OCI-M2 (cell line): ENCODE measurements around the gene PRDM11.

Experiments
- DNase-seq: peaks from one replicate; lab custom pipeline; 2025; ENCODE audit not compliant: unreplicated experiment; lab: John Stamatoyannopoulos, UW

PRDM11 gene

GRCh38 chr11:45209000-45209879, 62.8 kb downstream of the PRDM11 start:
- no peak for DNase-seq

GRCh38 chr11:45209891-45210699, 63.7 kb downstream of the PRDM11 start:
- DNase-seq: no peak

GRCh38 chr11:45210846-45211245, 64.4 kb downstream of the PRDM11 start:
- DNase-seq: no peak

DNA sequence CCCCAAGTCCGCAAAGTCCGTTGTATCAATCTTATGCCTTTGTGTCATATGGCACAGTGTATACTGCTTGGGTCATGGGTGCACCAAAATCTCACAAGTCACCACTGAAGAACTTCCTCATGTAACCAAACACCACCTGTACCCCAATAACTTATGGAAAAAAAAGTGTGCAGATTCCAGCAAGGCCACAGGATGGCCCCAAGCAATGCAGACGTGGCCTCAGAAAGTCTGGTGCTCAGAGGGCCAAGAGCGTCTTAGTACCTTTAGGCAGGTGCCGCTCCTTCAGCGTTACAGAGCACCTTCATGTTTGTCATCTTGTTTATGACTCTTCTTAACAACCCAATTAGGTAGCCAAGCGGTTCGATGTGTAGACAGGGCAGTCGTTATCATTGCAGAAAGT, 65.3 kb downstream of the PRDM11 start:
- no peak for DNase-seq

- DNase-seq: no peak
Measured at GRCh38 chr11:45212566-45213315, 66.3 kb downstream of the PRDM11 start.

DNA sequence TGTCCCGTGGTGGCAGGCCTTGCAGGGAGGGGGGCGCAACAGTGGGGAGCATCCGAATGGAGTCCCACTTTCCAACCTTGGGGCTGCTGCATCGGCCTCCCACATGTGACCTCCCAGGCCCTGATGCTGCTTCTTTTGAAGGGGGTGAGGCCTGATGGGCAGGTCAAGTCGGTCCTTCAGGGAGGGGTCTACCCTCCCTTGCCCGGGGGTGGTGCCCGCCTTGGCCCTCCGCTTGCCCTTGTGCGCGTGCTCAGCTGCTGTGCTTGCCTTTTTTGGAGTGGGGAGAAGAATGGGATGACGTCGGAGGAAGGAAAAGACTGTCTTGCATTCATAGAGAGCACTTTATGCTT, 66.9 kb downstream of the PRDM11 start:
- no peak for DNase-seq

GRCh38 chr11:45213717-45214116, 67.3 kb downstream of the PRDM11 start:
- DNase-seq: no peak

DNA sequence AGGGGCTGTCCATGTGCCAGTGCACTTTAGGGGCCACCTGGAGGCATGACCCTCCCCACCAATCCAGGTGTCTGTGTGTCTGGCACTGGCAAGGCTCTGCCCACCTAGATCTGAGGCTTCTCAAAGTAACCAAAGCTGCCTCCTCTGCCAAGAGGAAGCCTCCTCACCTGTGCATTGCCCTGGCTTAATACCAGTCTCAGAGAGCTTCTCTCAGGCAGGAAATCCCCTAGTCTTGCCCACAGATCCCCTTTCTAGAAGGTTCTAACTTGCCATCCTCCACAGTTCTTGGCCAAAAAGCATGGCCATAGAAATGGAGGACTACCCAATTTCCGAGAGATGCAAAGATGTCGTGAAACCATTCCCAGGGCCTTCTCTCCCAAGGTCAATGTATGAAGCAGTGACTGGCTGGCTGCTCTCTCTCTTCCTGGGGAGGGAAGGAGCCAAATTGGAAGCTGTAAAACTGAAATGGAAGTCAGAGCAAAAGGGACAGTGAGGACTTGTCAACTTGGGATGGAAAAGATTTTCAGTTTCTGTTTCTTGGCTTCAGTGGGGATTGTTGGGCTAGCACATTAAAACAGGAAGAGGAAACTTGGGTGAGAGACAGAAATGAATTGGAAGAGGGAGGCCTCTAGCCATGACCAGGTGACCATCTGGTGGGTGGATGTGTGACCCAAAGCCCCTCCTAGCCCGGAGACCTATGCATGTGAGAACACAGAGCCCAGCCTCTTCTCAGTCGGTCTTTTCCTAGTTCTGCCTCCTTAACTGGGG, 68.8 kb downstream of the PRDM11 start:
- no peak for DNase-seq

GRCh38 chr11:45216031-45216430, 69.6 kb downstream of the PRDM11 start:
- DNase-seq: no peak

GRCh38 chr11:45216901-45217300, 70.5 kb downstream of the PRDM11 start:
- no peak for DNase-seq

GRCh38 chr11:45217991-45218390, 71.6 kb downstream of the PRDM11 start:
- no peak for DNase-seq

DNA sequence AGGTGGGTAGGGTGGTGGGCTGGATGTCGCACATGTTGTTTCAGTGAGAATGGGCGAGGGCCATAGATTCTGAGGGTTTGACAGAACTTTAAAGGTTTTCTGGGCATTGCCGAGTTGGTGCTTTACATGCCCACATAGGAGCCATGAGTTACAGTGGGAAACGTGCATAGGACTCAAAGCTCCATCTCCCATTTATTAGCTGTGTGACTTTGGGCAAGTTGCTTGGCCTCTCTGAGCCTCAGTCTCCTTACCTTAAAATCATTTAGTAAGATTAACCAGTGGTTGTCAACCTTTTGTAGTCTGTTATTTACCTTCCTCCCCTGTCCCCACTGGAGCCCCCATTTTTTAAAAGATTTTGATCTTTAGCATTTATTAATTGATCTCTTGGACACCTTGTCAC, 72.3 kb downstream of the PRDM11 start:
- DNase-seq: no peak

DNA sequence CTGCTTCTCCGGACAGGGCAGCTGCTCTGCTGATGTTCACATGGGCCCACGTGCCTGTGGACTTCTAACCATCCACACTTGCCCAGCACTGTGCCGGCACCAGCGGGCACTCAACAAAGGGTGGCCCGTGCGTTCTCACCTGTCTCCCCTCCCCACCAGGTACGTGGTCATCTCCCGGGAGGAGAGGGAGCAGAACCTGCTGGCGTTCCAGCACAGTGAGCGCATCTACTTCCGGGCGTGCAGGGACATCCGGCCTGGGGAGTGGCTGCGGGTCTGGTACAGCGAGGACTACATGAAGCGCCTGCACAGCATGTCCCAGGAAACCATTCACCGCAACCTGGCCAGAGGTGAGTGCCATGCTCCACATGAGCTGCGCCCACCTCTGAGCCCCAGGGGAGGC, 73.0 kb downstream of the PRDM11 start:
- no peak for DNase-seq

DNA sequence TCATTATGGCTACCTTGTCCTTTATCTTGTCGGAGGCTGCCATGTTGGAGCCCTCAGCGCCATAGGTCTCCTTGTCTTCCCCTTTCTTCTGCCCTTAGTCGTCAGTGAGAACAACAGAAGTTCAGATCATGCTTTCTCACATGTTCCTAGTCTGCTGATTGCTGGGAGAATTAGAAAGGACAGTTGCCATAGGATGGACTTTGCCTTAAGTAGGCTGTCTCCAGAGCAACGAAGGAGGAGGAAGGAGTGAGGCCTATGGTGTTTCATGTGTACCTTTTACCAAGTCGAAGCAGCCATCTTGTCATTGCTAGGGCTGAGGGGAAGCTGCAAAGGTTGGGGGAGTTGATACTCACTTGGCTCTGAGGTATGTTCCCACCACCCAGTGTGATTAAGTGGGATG, 77.1 kb downstream of the PRDM11 start:
- DNase-seq: no peak

DNA sequence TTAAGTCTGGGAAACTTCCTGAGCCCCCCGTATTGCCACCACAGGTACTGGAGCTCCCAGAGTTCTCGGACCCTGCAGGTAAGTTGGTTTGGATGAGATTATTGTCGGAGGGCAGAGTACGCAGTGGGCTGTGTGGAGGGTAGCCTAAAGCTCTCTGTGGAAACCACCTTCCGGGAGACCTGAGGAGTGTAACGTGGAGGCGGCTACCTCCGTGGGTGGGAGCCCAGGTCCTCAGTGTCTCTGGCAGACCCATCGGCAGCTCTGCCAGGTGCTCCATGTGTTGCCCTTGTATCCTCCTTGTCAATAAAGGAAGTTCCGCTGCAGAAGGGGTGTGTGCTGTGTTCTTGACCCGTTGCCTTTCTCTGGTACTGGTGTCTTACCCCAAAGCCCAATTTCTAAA, 78.3 kb downstream of the PRDM11 start:
- DNase-seq: no peak

DNA sequence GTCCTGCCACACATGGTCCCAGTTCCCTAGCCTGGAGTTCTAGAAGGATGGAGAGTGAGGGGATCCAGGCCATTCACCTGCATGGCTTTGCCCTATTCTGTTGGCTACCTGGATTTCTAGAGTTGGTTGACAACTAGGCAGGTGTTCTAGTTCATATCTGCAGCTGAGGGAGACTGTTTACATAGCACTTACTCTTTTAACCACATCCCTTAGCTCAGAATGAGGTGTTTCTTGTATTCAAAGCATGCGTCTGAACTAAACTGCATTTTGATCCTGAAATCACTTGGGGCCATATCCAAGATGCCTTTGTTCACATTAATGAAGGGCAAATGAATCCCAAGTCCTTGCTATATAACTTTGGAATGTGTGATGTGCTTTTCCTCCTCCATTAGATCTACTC, 78.8 kb downstream of the PRDM11 start:
- no peak for DNase-seq

DNA sequence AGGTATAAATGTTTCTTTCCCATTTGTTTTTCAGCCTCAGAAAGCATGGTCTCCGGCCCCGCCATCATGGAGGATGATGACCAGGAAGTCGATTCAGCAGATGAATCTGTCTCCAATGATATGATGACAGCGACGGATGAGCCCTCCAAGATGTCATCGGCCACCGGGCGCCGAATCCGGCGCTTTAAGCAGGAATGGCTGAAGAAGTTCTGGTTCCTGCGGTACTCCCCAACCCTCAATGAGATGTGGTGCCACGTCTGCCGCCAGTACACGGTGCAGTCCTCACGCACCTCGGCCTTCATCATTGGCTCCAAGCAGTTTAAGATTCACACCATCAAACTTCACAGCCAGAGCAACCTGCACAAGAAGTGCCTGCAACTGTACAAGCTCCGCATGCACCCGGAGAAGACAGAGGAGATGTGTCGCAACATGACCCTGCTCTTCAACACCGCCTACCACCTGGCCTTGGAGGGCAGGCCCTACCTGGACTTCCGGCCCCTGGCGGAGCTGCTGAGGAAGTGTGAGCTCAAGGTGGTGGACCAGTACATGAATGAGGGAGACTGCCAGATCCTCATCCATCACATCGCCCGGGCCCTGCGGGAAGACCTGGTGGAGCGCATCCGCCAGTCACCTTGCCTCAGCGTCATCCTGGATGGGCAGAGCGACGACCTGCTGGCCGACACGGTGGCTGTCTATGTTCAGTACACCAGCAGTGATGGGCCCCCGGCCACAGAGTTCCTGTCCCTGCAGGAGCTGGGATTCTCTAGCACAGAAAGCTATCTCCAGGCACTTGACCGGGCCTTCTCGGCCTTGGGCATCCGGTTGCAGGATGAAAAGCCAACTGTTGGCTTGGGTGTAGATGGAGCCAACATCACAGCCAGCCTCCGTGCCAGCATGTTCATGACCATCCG, 79.8 kb downstream of the PRDM11 start:
- DNase-seq: no peak

- no peak for DNase-seq
Measured at GRCh38 chr11:45226901-45227300, 80.5 kb downstream of the PRDM11 start.

DNA sequence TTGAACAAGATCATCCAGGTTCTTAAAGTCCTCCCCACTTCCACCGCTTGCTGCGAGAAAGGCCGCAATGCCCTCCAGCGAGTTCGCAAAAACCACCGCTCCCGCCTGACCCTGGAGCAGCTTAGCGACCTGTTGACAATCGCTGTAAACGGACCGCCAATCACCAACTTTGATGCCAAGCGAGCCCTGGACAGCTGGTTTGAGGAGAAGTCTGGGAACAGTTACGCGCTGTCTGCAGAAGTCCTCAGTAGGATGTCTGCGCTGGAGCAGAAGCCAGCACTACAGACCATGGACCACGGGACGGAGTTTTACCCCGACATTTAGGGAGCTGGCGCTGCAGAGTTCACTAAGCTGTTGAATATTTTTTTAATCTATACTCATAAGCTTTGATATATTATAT, 81.4 kb downstream of the PRDM11 start:
- no peak for DNase-seq
